ENCODE results near the gene VENTX.

VENTX gene

GRCh38 chr10:133202778-133203651, 34.6 kb upstream of the VENTX start:
- DNase-seq = no peak

DNA sequence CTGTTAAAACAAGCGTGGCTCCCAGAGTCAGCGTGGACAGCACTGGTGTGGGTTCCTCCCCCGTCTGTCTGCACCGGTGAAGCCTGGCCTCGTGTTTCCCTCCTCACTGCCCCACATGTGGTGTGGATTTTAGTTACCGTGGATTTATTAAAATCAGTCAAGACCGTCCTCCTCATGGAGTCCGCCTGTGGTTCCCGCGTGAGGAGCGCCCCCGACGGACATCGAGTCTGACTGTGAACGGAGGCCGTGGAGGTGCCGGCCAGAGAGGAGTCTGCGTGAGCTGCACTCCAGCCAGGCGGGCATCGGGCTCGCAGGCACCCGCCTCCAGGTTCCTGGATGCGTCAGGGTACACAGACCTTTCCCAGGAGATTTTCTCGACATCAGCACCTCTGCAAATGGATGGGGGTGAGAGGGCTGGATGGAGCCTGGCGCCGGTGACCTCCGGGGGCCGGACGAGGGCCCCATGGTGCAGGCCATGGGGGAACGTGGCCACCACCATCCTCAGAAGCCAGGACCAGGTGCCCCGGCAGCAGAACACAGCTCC, 33.9 kb upstream of the VENTX start:
- DNase-seq = no peak

DNA sequence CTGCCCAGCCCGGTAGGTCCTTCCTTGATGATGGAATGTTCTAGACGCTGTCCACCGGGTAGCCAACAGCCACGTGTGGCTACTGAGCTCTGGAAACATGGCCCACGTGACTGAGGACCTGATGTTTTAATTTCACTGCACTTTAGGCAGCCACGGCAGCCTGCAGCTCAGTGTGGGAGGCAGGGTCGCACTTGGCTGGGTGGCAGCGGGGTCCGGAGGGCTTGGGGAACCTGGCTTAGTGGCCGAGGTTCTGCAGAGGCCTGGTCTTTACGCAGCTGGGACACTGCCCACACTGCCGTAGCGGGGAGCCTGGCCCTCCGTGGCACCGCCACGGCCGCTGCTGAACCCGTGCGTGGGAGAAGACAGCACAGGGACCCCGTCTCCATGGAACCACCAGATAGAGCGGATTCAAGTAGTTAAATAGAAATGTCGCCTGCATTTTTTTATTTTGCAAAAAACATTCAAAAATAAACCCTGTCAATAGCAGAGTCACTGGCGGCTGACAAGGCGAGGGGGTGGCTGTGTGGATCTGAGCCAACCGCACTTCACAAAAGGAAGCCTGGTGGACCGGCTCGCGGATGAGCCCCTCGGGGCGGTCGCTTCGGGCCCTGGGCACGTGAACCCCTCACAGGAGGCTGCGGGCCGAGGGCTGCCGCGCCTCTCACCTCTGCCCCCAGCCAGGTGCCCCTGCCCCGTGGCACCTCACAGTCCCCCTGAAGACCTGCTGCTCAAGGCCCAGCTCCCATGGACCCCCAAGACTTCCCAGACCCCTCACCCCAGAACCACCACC, 33.2 kb upstream of the VENTX start:
- no peak for DNase-seq

- no peak for DNase-seq
Measured at GRCh38 chr10:133205146-133205545, 32.5 kb upstream of the VENTX start.

DNA sequence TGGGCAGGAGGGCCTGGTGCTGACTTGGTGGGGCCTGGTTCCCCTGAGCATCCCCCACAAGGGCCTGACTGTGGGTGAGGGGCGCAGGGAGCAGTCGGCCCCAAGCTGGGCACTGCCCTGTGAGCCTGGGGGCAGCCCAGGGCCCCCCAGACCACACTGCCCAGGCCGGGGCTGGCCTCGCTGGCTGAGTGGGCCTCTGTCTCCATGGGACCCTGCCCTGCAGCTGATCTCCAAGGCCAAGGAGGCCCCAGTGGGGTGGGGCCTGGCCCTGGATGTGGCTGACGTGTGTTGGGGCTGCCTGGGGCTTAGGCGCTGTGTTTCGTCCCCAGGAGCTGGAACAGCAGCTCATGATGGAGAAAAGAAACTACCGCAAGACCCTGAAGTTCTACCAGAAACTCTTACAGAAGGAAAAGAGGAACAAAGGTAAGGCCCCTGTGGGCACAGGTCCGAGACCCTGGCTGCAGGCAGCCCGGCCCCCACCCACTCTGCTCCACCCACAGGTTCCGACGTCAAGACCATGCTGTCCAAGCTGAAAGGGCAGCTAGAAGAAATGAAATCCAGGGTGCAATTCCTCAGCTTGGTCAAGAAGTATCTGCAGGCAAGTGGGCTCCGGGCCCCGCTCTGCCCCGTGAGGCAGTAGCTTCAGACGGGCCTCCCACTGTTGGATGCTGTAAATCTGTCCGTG, 31.2 kb upstream of the VENTX start:
- DNase-seq = no peak

GRCh38 chr10:133207041-133207600, 30.5 kb upstream of the VENTX start:
- no peak for DNase-seq

DNA sequence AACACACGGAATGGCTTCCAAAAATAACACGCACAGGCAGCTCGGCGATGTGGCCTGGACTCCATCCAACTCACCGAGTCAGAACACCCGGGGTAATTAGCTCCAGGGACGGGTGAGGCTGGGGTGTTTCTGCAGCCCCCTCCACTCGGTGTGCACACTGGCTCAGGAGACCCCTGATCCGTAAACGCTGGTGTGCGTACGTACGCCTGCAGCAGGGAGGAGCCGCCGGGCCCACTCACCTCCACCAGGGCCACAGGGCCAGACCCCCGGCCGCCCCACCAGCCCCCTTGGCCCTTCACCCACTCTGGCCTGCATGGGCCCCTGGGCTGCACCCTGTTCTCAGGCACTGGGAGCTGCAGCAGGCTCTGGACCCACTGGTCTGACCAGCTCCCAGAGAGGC, 30.0 kb upstream of the VENTX start:
- DNase-seq = no peak

- no peak for DNase-seq
Measured at GRCh38 chr10:133208466-133208865, 29.2 kb upstream of the VENTX start.

GRCh38 chr10:133209117-133209516, 28.5 kb upstream of the VENTX start:
- DNase-seq = no peak

DNA sequence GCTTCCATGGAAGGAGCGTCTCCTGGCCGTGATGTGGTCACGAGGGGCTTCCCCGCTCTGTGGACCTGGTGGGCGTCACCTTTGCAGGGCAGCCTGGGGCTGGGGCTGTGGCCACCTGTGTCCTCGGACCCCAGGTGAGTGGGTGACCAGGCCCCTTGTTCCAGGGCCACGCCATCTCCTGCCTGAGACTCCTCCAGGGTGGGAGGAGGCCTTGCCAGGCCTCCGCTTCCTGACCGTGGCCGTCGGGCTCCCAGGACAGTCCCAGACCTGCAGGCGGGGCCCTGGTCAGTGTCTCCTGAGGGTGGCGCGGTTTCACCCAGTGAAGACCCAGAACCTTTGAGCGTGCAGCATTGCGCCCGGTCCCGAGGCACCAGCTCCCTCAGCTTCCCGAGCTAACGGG, 28.0 kb upstream of the VENTX start:
- DNase-seq = no peak

- no peak for DNase-seq
Measured at GRCh38 chr10:133210398-133211140, 27.1 kb upstream of the VENTX start.

- no peak for DNase-seq
Measured at GRCh38 chr10:133211141-133211830, 26.4 kb upstream of the VENTX start.

DNA sequence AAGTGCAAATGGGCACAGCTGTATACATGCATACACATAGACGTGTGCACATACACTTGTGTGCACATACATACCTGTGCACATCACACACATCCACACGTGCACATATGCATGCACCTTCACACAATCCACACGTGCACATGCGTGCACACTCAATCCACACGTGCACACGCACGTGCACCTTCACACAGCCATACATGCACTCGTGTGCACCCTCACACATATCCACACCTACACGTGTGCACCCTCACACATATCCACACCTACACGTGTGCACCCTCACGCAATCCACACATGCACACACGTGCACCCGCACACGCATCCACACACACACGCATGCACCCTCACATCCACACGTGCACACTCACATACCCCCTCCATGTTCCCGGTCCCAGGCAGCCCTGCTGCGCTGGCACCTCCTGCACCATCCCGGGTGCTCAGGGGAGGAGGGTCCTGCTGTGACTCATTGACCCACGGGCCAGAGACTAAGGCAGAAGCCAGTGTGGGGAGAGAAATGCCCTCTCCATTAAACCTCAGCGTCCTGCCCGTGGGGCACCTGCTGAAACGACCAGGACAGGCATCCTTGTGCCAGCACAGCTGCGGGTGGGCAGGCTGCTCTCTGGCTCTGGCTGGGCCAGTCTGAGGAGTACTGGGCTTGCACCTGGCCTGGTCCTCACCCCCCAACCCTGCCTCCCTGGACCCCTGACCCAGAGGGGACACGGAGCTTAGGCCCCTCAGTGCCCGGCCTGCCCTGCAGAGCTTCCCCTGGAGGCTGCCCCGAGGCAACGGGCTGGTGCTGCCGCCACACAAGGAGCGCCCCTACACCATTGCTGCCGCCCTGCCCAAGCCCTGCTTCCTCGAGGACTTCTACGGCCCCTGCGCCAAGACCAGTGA, 25.4 kb upstream of the VENTX start:
- DNase-seq = no peak

GRCh38 chr10:133212853-133213494, 24.7 kb upstream of the VENTX start:
- no peak for DNase-seq

DNA sequence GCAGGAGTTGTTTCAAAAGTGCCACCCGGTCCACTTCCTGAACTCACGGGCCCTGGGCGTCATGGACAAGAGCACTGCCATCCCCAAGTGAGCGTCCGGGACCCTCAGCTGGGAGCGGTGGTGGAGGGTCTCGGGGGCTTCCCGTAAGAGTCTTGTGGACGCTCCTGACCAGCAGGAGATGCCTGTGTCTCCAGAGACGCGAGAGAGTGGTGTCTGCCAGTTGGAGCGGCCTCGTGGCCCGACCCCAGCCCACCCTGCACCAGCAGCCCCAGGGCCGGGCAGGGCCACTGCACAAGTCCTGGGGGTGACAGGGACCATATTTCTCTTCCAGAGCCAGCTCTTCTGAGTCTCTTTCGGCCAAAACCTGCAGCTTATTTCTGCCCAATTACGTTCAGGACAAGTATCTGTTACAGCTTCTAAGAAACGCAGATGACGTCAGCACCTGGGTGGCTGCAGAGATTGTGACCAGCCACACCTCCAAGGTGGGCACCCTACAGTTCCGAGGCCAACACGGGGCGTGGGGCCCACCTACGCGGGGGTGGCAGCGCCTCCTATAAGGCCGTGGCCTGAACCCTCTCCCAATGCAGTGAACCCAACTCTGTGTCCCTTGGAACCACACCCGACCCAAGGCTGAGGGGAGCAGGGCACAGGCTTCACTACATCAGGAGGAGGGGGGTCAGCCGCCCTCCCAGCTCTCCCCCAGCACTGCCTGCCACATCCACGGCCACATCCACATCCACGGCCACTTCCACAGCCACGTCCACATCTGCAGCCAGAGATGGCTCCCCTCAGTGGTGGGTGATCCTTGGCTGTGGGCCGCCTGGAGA, 23.8 kb upstream of the VENTX start:
- DNase-seq = no peak

DNA sequence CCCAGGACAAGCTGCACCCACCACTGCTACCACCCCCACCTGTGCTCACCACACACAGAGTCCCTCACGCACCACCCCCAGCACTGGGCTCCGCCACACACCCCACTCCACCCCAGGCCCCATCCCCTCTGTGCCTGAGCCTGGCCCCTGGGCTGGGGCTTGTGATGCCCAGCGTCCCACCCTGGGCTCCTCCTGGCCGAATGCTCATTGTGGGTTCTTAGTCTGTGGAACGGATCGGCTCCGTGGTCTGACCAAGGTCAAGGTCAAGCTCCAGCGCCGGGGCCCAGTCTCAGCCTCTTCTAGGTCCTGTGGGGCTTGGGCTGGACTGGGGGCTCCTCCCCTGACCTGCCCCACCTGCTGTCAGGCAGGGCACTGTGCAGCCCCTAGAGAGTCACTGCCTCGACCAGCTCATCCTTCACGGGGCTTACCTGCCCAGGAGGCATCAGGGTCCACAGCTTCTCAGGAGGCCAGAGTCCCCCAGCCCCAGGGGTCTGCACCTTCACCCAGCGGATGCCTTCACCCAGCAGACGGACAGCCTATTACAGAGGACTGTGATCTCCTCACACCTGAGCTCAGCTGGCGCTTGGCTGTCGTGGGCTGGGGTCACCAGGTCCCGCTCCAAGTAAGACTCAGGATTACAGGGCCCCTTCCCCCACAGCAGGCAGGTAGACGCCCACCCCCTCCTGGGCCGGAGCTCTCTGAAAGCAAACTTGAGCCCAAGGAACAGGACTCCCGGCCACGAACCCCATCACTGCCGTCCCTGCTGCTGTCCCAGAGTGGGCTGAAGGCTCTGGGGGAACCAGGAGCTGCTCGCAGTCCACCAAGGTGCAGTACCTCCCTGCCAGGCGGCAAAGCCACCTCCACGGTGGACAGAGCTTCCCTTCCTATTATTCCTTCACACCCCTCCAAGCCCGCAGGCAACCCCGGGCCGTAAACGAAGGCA, 22.9 kb upstream of the VENTX start:
- no peak for DNase-seq

DNA sequence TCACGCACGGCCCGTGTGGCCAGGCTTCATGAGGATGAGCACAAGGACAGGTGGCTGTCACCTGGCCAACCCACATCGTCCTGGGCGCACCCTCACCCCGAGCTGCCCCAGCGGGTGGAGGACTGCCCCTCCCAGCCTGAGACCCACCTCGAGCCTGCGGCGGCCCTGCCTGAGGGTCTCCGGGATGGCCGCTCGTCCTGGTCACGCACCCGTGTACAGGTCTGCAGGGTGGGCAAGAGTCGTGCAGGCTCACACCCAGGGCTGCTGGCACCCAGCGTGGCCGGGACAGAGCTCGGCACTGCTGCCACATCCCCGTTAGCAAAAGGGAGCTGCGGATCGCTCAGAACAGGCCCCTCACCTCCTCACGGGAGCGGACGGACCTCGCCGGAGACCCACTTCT, 22.1 kb upstream of the VENTX start:
- no peak for DNase-seq

- DNase-seq = no peak
Measured at GRCh38 chr10:133216776-133217175, 20.9 kb upstream of the VENTX start.

Measured in activated CD4-positive, alpha-beta T cell treated with anti-CD3 and anti-CD28 coated beads for 48 hours (primary cell).